ENCODE measurements around the gene TOR1B.

DNA sequence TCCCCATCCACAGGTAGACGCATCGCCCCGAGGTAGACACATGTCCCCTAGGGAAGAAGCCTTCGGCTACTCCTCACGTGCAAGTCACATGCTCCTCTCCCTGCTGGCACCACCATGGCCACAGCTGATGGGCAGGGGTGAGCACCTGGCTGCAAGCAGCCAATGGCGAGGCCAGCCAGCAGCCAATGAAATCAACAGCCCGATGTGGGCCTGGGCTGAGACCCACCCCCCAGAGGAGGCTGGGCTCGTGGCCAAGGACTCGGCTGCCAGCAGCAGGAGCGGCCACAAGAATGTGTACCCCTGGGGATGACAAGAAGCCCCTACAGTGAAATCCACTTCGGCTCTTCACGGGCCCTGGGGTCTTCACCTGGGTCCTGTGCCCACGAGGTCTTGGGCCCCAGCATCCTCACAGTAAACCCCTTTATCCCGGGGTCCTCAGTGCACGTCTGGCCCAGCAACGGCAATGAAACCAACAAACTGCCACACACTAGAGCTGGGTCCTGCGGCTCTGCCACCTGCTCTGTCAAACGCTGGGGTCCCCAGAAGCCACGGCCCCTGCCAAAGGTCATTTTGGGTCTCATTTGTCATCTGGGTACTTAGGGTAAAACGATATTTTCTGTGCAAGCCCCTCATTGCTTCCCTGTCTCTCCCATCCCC lies 28.1 kb upstream of the TOR1B start:
- TF ChIP-seq, protein P1, sequence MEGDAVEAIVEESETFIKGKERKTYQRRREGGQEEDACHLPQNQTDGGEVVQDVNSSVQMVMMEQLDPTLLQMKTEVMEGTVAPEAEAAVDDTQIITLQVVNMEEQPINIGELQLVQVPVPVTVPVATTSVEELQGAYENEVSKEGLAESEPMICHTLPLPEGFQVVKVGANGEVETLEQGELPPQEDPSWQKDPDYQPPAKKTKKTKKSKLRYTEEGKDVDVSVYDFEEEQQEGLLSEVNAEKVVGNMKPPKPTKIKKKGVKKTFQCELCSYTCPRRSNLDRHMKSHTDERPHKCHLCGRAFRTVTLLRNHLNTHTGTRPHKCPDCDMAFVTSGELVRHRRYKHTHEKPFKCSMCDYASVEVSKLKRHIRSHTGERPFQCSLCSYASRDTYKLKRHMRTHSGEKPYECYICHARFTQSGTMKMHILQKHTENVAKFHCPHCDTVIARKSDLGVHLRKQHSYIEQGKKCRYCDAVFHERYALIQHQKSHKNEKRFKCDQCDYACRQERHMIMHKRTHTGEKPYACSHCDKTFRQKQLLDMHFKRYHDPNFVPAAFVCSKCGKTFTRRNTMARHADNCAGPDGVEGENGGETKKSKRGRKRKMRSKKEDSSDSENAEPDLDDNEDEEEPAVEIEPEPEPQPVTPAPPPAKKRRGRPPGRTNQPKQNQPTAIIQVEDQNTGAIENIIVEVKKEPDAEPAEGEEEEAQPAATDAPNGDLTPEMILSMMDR (IDR thresholded peaks at IDR 0.05): no peak
- TF ChIP-seq POLR2A (IDR thresholded peaks at IDR 0.05): no peak
